ENCODE data around the gene HIRA.

- no peak for TF ChIP-seq ZBTB2 (IDR thresholded peaks at IDR 0.05)
- TF ChIP-seq NEUROD1 (IDR thresholded peaks at IDR 0.05; ENCODE audit: borderline replicate concordance, low read depth, low read length, partially characterized antibody) = no peak
- TF ChIP-seq CBX1 (IDR thresholded peaks at IDR 0.05; ENCODE audit: low read depth) = no peak
- TF ChIP-seq PATZ1 (CRISPR knock-in tag; IDR thresholded peaks at IDR 0.05; ENCODE audit: borderline replicate concordance) = no peak
- TF ChIP-seq ZNF639 (CRISPR knock-in tag; conservative IDR thresholded peaks at IDR 0.05 in 1 of 2, IDR thresholded peaks at IDR 0.05 in 1 of 2) = no peak
- TF ChIP-seq PHF21A (IDR thresholded peaks at IDR 0.05; ENCODE audit: borderline replicate concordance, low read depth) = no peak
Measured at GRCh38 chr22:19430890-19431541, 517 bp downstream of the HIRA start.
